Keratinocyte (primary cell): Measurements from ENCODE around the gene CARD11. TPM values are rescaled to one million over a fixed set of nuclear protein-coding genes. Genes with fewer than 3 reads are reported as not detected.

Experiments
- DNase-seq: peaks from one replicate; pipeline ENCODE4 v3.0.0-alpha.2; 2011; ENCODE audit warnings: low read depth, missing footprints, low spot score
- FAIRE-seq: peaks from 2 replicates; lab custom pipeline; 2011; peaks lifted over from hg19 to GRCh38; lab: Jason Lieb, UNC
- H2AFZ ChIP-seq: 2 replicates; pipeline ENCODE4 v1.6.0; 2012; ENCODE audit warnings: low read length, control low read depth, inconsistent platforms; ENCODE audit not compliant: control insufficient read depth
- H3K27ac ChIP-seq: 2 replicates; pipeline ENCODE4 v1.5.1; 2011; ENCODE audit warnings: low read length; ENCODE audit not compliant: control insufficient read depth, insufficient read depth
- H3K27me3 ChIP-seq: 3 replicates; pipeline ENCODE4 v1.6.0; 2011; ENCODE audit warnings: low read length; ENCODE audit not compliant: control insufficient read depth, insufficient read depth; ENCODE audit errors: extremely low read depth
- H3K36me3 ChIP-seq, 2 experiments: 2 replicates in 1 of 2; 3 replicates in 1 of 2; pipeline ENCODE4 v1.5.1; 2011; ENCODE audit warnings: low read length in 2 of 2, mild to moderate bottlenecking in 1 of 2; ENCODE audit not compliant: control insufficient read depth in 2 of 2, insufficient read depth in 2 of 2; ENCODE audit errors: extremely low read depth in 1 of 2
- H3K4me1 ChIP-seq: 3 replicates; pipeline ENCODE4 v1.5.1; 2011; ENCODE audit warnings: low read length; ENCODE audit not compliant: control insufficient read depth, insufficient read depth; ENCODE audit errors: extremely low read depth
- H3K4me2 ChIP-seq: 3 replicates; pipeline ENCODE4 v1.6.0; 2011; ENCODE audit warnings: low read depth, low read length; ENCODE audit not compliant: control insufficient read depth, insufficient read depth; ENCODE audit errors: extremely low read depth
- H3K4me3 ChIP-seq, 3 experiments: fragments of 200-600 bp in 1 of 3; sonication (generic) in 1 of 3; 2 replicates in 2 of 3; 3 replicates in 1 of 3; pipeline ENCODE4 v1.5.1; 2011 to 2016; ENCODE audit warnings: low read length in 3 of 3, mild to moderate bottlenecking in 3 of 3, control low read depth in 2 of 3, inconsistent platforms in 1 of 3, low read depth in 1 of 3, mixed read lengths in 1 of 3, mixed run types in 1 of 3, moderate library complexity in 1 of 3; ENCODE audit not compliant: control insufficient read depth in 2 of 3, insufficient read depth in 2 of 3; ENCODE audit errors: extremely low read depth in 1 of 3
- H3K79me2 ChIP-seq: 2 replicates; pipeline ENCODE4 v1.6.0; 2012; ENCODE audit warnings: low read length; ENCODE audit not compliant: control insufficient read depth, insufficient read depth
- H3K9ac ChIP-seq: 3 replicates; pipeline ENCODE4 v1.6.0; 2011; ENCODE audit warnings: low read length; ENCODE audit not compliant: control insufficient read depth, insufficient read depth; ENCODE audit errors: extremely low read depth
- H3K9me1 ChIP-seq: 3 replicates; pipeline ENCODE4 v1.6.0; 2011; ENCODE audit warnings: low read length; ENCODE audit not compliant: control insufficient read depth, insufficient read depth; ENCODE audit errors: extremely low read depth
- H3K9me3 ChIP-seq: 2 replicates; pipeline ENCODE4 v1.5.1; 2012; ENCODE audit warnings: low read depth, low read length; ENCODE audit not compliant: control insufficient read depth
- H4K20me1 ChIP-seq: 3 replicates; pipeline ENCODE4 v1.6.0; 2011; ENCODE audit warnings: low read length; ENCODE audit not compliant: control insufficient read depth, insufficient read depth; ENCODE audit errors: extremely low read depth
- EZH2 ChIP-seq: IDR thresholded peaks from one replicate; pipeline ENCODE4 v1.6.1; 2012; ENCODE audit warnings: inconsistent platforms, mild to moderate bottlenecking, low read length, moderate library complexity
- dilution Hi-C: fragments of 300-500 bp; cut with MboI; formaldehyde crosslinking; loops from one replicate; pipeline ENCODE4 v1.7.0; 2020; ENCODE audit warnings: low sequenced_read_pairs; ENCODE audit not compliant: extremely low pct_ligation_motif_present
- polyA plus RNA-seq, 5 experiments: library from polyadenylated mRNA; depleted of rRNA in 3 of 5; stranded (reverse) in 3 of 5; stranded (forward) in 1 of 5; unstranded in 1 of 5; fragments of >200 nt; gene quantifications; 1 replicate in 1 of 5; 2 replicates in 3 of 5; 3 replicates in 1 of 5; pipeline versions ENCODE4 v1.2.1 to v1.2.3, GENCODE V29; 2011 to 2012; ENCODE audit warnings: missing spikeins in 2 of 5, low read depth in 1 of 5, low replicate concordance in 1 of 5
- TF ChIP-seq, protein P1 (sequence below), 3 experiments: IDR thresholded peaks in 1 of 3; conservative IDR thresholded peaks in 1 of 3; optimal IDR thresholded peaks in 1 of 3; 2 replicates in 2 of 3; 3 replicates in 1 of 3; pipeline versions ENCODE3 to v1.5.1; 2011; ENCODE audit warnings: low read length in 3 of 3, mild to moderate bottlenecking in 3 of 3, moderate library complexity in 2 of 3, control low read depth in 1 of 3, inconsistent platforms in 1 of 3; ENCODE audit not compliant: insufficient read depth in 2 of 3; ENCODE audit errors: extremely low read depth in 1 of 3

The CARD11 gene
- polyA plus RNA-seq, 1 donor (not counting 4 experiments of a cell fraction or from before 2014, with no cell fraction given): 4.3 TPM

DNA sequence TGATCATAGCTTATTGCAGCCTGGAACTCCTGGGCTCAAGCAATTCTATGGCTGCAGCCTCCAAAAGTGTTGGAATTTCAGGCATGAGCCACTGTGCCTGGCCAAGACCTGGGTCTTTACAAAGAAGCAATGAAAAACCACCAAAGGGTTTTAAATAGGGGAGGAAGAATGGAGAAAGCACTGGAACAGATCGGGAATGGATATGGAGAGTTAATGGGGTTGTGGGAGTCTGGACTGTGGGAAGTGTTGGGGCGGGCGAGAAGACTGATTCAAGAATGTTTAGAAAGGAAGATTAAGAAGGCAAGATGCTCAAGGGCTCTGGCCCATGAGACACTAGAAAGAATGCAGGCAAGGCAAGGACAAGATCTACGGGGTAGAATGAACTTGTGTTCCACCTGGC, 98.5 kb downstream of the CARD11 start:
- Histone ChIP-seq H3K4me2 (no peak overlapping the region), H3K36me3 (peaks cover 0 to 3% of the 10 kb centered on the region in 2 experiments), H4K20me1 (no peaks in the 10 kb centered on the region), H3K9me1 (no peaks in the 10 kb centered on the region), H3K4me3 (no peak overlapping the region), H3K4me1 (peaks cover 6% of the 10 kb centered on the region), H3K79me2 (no peaks in the 10 kb centered on the region), H3K9me3 (no peaks in the 10 kb centered on the region), H3K9ac (no peak overlapping the region), H3K27me3 (no peaks in the 10 kb centered on the region), H3K27ac (no peak overlapping the region), H2AFZ (no peak overlapping the region)
- DNase-seq (no peak), FAIRE-seq (no peak)
- no peak for TF ChIP-seq EZH2
- TF ChIP-seq, protein P1, sequence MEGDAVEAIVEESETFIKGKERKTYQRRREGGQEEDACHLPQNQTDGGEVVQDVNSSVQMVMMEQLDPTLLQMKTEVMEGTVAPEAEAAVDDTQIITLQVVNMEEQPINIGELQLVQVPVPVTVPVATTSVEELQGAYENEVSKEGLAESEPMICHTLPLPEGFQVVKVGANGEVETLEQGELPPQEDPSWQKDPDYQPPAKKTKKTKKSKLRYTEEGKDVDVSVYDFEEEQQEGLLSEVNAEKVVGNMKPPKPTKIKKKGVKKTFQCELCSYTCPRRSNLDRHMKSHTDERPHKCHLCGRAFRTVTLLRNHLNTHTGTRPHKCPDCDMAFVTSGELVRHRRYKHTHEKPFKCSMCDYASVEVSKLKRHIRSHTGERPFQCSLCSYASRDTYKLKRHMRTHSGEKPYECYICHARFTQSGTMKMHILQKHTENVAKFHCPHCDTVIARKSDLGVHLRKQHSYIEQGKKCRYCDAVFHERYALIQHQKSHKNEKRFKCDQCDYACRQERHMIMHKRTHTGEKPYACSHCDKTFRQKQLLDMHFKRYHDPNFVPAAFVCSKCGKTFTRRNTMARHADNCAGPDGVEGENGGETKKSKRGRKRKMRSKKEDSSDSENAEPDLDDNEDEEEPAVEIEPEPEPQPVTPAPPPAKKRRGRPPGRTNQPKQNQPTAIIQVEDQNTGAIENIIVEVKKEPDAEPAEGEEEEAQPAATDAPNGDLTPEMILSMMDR (optimal IDR thresholded peaks at IDR 0.05 in 1 of 3, IDR thresholded peaks at IDR 0.05 in 1 of 3, conservative IDR thresholded peaks at IDR 0.05 in 1 of 3; ENCODE audit: extremely low read depth in 1 of 3, insufficient read depth in 2 of 3, low read length in 3 of 3): no peak
- dilution Hi-C loops: no loop called here

- no peaks in the 10 kb centered on the region for H3K27me3 ChIP-seq
- no peak for FAIRE-seq
These were observed 98.9 kb downstream of the CARD11 start for GRCh38 chr7:2944739-2945138.

More at GRCh38 chr7:2944739-2945138, 98.9 kb downstream of the CARD11 start:
- Histone ChIP-seq H3K36me3 (peaks cover 0 to 3% of the 10 kb centered on the region in 2 experiments), H4K20me1 (no peaks in the 10 kb centered on the region), H2AFZ (no peak overlapping the region), H3K79me2 (no peaks in the 10 kb centered on the region), H3K9ac (no peak overlapping the region), H3K4me2 (no peak overlapping the region), H3K9me1 (no peaks in the 10 kb centered on the region), H3K4me3 (no peak overlapping the region), H3K9me3 (no peaks in the 10 kb centered on the region), H3K27ac (no peak overlapping the region), H3K4me1 (peaks cover 6% of the 10 kb centered on the region)
- DNase-seq: no peak
- TF ChIP-seq, protein P1 (optimal IDR thresholded peaks at IDR 0.05 in 1 of 3, IDR thresholded peaks at IDR 0.05 in 1 of 3, conservative IDR thresholded peaks at IDR 0.05 in 1 of 3; ENCODE audit: extremely low read depth in 1 of 3, insufficient read depth in 2 of 3, low read length in 3 of 3): no peak
- no peak for TF ChIP-seq EZH2
- dilution Hi-C loops: no loop called here
